ENCODE measurements around the gene IL25. TPM values are rescaled to one million over a fixed set of nuclear protein-coding genes. Genes with fewer than 3 reads are reported as not detected.
A peak's percentile ranks its signal among the peaks of the same experiment; 100 is the strongest.
"Not testable (repeated sequence)": the region's sequence is repeated elsewhere in the genome, so short reads cannot be mapped to it uniquely, and the experiment has no call there.

IL25 gene
- total RNA-seq, 1 donor from 2014 or later, result not detected

DNA sequence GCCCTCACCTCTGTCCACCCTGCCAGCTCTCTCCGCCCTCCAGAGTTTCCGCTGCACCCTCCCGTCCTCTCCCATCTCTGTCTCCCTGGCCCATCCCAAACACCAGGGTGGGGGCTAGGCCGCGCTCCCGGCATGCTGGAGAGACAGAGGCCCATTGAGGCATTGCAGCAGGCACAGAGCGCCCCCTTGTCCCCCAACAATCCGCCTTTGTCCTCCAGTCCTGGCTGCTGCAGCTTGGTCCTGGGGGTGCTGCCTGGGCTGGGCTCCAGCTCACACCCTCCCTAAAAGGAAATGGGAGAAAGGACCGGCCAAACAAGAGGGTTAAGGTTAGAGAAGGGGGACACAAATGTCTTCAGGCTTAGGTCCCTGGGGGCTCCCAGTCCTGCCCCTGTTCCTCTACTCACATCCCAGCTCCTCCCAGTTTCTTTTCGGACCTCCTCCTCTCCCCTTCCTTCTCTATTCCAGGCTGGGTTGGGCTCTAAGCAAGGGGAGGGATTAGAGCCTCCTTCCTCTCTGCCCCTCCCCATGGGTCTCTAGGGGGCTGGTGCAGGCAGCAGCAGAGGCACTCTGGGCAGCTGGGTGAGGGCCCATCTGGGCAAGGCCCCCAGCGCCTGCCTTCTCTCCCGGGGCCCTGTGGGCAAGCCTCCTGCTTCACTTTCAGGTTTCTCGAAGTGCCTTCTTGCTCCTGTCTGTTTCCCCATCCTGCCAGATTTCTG is 4.0 kb downstream of the IL25 start, which contains the start of gene CMTM5:
TSS of gene CMTM5 (plus strand) at position 565 of the 716 bp plus-strand sequence. CDS start 206 bp downstream, outside the sequence.
- no peak for DNase-seq

DNA sequence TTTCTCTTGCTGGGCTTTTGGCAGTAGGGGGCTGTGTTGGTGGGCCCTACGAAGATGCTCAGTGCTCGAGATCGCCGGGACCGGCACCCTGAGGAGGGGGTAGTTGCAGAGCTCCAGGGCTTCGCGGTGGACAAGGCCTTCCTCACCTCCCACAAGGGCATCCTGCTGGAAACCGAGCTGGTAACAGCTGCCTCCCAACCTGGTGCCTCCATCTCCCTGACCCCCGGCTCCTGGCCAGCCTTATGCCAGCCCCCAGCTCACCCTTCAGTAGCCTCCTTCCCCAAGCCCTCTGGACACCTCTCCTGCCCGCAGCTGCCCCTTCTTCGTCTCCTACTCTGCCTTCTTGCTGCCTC is 4.6 kb downstream of the IL25 start:
- no peak for DNase-seq

DNA sequence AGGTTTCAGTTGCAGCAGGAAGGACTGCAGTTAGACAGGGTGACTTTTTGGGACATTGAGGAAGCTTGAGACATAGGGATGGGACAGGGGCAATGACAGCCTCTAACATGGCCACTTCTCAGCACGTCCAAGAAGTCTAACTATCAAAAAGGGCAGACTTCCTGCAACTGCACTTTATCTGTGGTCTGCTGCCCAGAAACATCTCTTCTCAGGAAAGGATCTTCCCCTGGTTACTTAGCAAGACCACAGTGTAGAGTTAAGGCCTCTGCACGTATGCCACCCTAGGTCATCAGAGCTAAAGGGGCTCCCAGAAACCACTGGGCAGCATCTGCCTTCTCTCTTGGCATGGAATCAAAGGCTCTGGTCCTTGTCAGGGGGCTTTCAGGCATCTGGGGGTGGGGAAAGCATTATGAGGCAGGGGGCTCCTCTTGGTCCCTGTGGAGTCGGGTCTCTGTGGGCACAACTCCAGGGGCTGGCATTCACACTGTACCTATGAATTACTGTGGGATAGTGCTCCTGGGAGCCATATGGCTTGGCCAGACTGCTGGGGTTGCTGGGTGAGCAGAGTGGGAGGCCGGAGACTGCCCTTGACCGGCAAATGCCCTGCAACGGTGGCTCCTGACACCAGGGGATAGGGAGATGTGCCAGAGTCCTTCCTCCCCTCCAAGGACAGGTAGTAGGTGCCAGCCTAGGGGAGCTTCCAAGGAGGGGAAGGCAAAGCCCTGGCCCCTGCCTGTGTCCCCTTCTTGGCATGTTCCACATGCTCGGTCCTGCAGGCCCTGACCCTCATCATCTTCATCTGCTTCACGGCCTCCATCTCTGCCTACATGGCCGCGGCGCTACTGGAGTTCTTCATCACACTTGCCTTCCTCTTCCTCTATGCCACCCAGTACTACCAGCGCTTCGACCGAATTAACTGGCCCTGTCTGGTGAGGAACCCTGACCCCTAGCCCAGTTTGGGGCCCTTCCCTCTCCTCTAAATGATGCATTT is 5.3 kb downstream of the IL25 start:
- DNase-seq, result no peak

DNA sequence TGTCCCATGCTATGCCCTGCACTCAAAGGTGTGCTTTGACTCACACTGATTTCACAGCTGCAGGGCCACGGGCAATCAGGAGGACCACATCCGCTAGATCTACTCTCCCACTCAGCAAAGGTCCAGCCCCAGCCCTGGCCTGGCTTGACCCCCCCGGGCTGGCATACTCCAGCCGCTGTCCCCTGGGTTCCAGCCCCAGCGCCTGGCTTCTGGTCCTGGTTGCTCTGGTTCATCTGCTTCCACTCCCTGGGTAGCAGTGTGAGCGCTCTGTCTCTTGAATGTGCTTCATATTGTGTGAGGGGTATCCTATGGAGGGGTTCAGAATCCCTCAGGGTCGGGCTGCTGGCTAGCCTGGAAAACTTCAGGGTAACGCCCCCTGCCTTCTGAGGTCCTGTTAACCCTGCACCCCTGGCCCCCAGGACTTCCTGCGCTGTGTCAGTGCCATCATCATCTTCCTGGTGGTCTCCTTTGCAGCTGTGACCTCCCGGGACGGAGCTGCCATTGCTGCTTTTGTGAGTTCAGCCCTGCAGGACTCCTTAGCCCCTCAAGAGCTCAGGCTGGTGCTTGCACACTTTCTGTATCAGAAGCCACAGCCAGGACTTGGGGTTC is 6.1 kb downstream of the IL25 start:
- DNase-seq, result no peak

DNA sequence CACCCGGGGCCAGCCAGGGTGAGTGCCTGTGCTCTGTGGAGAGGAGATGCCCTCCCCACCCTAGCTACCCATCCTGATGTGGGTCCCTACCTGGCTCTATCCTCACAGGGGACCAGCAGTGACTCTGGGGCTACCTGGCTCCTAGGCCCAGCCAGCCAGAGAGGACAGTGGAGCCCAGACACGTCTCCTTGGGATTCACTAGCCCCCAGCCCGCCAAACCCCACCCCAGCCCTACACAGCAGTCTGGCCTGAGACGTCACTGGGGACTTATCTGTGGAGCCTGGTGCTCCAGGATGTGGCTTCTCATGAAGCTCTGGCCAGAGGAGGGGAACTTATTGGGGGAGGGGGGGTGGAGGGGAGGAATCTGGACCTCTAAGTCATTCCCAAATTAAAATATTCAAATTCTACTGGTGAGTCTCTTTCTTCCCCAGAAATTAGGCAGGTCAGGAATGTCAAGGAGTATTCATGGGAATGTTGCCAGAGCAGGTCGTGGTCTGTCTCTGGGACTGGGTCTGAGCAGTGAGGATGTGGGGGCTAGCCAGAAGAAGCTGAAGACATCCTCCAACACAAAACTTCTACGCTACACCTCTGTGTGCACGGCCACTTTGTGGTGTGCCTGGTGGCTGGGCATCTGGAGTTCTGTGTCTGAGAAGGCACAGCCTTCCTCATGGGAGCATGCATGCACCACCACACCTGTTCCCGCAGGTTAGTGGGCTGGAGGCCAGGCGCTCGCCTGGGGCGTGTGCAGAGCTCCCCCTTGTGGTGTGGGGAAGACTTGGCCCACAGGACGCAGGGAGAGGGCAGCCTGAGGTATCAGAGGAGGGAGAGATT is 7.0 kb downstream of the IL25 start:
- DNase-seq, result peak; percentile 67

DNA sequence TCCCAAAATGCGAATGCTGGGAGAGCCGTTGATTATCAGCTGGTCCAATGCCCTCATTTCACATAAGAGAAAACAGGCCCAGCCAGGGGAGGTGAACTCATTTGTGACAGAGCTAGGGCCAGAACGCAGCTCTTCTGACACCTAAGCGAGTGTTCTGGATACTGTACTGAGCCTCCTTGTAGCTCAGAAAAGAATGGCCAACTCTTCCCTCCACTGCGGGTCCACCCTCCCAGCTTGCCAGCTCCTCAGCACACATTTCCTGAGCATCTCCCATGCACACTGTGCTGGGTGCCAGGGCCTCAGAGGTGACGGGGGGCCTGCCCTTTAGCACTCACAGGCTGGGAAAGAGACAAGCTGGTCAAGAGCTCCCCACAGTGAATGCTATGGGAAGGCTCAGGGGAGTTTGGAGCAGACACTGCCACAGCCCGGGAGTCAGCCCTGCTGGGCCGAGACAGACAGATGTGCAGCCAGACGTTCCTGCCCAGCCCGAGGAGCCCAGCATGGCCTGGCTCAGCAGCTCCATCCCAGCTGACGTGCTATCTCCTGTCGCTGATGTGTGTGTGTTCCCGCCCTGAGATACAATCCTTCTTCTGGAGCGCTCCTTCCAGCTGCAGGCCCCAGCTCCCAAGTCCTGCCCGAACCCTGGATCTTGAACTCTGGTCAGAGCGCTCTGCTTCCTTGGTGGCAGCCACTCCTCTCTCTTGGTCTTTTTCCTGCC is 7.7 kb downstream of the IL25 start:
- no peak for DNase-seq

DNA sequence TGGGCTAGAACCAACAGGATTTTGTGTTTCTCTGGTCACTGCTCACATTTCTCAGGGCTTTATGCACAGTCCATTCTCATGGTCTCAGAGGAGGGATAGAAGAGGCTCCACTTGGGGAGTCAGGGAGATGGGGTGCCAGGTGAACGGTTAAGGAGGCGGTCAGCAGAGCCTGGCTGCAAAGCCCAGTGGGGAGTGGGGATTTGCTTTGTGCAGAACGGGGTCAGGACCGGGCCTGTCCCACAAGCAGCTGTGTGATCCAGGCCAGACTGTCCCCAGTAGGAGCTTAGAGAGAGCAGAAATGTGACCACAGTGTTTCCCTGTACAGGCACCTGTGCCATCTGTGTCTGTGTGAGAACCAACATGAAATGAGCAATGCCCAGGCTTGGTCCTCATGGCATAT is 8.4 kb downstream of the IL25 start:
- no peak for DNase-seq

DNA sequence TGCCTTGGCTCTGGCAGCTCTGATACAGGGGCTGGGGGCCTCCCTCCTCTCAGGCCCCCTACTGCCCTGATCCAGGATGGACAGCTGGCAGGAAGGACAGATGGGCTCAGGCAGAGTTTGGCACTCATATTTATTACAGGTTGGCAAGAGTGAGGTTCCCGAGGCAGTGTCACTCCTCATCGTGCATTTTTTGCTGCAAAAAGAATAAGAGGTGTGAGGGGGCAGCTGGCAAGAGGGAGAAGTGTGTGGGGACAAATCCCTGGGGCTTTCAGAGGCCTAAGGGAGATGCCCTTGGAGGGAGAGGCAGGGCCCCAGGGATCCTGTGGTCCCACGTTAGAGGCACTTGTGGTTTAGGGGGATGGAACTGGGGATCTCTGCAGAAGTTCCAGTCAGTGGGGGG is 9.3 kb downstream of the IL25 start:
- no peak for DNase-seq

DNA sequence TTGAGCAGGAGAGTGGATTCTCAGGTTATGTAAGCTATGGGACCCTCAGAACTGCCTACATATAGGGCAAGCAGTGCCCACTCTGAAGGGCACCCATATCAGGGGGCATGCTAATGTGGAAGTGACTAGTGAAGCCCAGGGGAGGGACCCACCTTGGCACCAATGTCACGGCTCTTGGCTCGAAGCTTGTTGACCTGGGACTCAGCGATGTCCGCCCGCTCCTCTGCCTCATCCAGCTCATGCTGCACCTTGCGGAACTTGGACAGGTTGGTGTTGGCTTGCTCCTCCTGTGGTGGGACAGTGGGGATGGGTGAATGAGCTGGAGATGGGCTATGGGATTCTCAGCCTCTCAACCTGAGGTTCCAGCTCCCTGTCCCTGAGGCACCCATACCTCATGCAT is 9.7 kb downstream of the IL25 start:
- no peak for DNase-seq

DNA sequence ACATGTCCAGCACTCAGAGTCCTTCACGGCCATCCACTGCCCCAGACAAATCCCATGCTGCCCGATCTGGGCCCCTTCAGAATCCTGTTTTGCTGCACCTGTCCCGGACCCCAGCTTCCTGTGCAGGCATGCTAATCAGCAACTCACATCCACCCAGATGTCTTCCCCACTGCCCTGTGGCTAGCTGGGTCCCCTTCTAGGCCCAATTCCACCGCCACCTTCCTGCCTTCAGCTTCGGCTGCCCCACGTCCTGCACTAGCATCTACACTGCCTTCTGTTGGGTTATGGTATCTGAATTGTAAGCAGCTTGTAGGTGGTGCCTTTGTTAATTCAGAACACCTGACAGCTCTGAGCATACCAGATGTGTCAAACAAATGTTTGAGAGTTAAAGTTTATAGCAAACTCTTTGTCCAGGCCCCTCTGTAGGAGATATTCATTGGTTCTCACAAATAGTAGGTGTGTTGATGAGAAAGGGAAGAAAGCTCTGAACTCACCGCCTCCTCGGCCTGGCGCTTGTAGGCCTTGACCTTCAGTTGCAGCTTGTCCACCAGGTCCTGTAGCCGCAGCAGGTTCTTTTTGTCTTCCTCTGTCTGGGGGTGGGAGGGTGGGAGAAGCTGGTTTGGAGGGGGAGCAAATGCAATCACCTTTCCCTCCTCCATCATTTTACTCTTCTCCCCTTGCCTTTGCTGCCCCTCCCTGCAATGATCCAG is 10.3 kb downstream of the IL25 start:
- no peak for DNase-seq

DNA sequence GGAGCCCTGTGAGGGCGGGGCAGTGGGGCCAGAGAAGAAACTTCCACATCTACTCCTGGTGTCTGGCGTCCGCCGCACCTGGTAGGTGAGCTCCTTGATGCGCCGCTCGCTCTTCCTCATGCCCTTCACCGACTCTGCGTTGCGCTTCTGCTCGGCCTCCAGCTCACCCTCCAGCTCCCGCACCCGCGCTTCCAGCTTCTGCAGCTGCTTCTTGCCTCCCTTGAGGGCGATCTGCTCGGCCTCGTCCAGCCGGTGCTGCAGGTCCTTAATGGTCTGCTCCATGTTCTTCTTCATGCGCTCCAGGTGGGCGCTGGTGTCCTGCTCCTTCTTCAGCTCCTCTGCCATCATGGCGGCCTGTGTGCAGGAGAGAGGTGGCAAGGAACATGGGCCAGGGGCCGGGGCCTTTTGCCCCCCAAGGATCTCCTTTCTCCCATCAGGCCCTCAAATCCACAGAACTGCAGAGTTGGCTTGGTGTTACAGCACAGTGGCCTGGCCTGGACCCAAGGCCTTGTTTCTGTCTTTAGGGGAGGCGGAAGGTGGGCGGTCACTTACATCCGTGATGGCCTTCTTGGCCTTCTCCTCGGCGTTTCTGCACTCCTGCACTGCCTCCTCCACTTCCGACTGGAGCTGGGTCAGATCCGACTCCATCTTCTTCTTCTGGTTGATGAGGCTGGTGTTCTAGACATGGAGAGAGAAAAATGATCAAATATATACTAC is 11.9 kb downstream of the IL25 start:
- DNase-seq, result no peak

DNA sequence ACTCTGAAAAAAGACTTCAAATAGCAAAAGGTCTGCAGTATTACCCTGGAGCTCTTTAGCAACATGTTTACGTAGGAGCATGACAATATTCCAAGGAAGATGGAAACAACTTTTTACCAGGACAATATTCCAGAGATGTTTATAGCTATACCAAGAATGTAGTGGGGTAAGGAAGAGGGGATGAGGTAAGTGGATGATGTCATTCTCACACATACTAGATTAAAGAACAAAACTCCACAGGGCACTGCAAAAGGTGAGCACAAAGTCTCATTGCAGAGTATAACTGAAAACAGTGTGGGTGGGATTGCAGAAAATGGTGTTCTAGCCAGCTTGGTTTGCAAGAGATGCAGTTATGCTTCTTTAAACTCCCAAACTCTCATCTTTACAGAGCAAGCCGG is 12.6 kb downstream of the IL25 start:
- DNase-seq, result no peak

DNA sequence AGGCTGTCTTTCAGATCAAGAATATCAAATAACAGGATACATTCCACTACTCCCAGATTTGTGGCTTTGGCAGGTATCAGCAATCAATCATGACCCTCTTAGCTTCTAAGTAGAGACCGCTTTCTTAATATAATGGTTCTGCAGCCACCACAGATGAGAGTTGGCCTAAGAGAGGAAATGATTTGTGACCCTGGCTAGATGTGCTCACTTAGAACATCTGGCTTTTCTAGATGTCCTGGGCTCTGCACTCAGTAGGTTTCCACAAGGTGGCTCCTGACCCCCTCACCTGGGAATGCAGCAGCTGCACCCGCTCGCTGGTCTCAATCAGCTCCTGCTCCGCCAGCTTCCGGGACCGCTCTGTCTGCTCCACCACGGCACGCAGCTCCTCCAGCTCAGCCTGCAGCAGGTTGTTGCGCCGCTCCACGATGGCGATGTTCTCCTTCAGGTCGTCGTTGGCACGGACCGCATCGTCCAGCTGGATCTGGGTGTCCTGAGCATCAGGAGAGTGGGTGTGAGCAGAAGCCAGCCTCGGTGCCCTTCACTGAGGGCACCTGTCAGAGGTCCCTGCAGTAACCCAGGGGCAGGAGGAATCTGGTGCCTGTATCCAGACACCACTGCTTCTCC is 13.1 kb downstream of the IL25 start:
- no peak for DNase-seq

DNA sequence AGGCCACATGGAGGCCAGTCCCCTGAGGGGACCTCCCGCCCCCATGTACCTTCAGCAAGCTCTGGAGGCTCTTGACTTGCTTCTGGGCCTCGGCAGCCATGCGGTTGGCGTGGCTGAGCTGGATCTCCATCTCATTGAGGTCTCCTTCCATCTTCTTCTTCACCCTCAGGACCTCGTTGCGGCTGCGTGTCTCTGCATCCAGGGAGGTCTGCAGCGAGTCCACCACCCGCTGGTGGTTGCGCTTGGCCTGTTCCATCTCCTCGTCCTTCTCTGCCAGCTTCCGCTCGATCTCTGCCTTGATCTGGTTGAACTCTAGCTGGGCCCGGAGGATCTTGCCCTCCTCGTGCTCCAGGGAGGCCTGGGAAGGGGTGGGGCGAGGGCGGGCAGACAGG is 13.7 kb downstream of the IL25 start:
- DNase-seq, result not testable (repeated sequence)

DNA sequence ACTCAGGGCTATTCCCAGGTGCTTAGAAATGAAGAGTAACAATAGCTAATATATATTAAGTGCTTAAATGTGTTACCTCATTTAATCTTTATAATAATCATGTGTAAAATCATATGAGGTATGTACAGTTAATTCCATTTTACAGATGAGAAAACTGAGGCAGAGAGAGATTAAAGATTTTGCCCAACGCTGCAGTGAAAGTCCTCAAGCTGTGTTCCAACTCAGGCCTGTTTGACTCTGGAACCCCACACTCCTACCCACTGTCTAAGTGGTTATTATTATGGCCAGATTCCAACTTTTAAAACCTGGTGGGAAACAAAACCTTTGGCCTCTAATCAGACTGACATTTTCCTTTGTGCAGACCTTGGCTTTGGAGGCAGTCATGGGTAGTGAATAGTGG is 14.4 kb downstream of the IL25 start:
- DNase-seq, result no peak

DNA sequence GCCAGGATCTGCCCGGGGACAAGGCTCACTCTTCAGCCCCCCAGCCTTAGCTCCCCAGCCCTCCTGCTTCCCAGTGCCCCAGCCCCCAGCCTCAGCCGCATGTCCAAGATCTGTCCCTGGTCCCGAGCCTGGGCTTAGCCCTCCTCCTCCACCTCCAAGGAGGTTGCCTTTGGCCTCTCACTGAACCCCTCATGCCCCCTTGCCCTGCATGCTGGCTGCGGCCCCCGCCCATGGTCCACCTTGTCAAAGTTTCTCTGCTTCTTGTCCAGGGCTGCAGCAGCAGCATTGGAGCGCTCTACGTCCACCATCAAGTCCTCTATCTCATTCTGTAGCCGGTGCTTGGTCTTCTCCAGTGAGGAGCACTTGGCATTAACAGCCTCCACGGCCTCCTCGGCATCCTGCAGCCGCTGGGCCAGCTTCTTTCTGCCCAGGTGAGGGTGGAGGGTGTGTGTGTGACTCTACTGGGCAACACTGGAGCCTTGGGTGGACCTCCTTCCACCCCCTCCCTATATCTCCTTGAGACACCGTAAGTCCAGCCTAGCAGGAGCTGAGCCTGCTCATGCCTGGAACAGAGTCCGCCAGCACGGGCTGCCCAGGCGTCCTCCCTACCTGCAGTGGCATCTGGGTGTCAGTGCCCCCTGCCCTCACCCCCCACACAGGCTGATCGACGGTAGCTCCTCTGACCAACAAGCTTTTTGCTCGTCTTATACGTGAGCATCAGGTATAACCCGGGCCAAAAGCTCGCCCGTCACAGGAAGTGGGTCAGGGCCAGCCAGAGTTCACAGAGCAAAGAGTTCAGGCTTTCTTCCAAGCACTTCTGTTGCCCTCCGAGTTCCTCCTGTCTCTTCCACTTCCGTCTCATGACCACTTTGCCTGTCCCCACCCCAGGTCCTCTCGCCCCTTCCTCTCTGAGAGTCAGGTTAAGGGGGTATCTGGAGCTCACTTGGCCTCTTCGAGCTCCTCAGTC is 15.6 kb downstream of the IL25 start:
- DNase-seq, result no peak

DNA sequence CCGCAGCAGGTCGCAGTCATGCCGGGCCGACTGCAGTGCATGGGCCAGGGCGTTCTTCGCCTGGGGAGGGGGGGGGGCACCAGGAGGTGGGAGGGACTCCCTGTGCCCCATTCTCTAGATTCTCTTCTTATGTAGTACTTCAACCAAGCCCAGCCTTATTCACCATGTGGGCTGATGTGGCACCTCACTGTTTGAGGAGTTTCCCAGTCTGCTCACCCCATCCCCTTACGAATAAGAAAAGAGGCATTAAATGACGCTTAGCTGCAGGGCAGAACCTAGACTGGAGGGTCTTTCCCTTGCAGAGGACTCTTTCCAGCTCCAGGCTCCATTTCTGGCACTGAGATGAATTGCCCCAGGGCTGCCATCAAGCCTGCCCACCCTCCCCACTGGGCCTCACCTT is 16.4 kb downstream of the IL25 start:
- DNase-seq, result no peak

DNA sequence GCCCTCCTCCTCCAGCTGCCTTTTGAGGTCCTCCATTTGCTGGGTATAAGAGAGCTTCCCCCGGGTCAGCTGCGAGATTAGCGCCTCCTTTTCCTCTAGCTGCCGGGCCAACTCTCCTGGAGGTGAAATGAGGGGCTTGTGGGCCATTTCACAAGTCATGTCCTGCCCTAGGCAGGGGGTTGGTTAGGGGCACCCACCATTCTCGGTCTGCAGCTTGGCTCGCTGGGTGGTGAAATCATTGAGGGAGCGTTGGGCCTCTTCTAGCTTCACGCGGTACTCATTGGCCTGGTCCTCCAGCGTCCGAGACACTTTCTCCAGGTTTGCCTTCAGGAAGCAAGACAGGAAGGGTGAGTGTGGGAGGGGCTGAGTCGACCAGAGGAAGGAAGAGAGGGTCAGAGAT is 16.8 kb downstream of the IL25 start:
- no peak for DNase-seq

DNA sequence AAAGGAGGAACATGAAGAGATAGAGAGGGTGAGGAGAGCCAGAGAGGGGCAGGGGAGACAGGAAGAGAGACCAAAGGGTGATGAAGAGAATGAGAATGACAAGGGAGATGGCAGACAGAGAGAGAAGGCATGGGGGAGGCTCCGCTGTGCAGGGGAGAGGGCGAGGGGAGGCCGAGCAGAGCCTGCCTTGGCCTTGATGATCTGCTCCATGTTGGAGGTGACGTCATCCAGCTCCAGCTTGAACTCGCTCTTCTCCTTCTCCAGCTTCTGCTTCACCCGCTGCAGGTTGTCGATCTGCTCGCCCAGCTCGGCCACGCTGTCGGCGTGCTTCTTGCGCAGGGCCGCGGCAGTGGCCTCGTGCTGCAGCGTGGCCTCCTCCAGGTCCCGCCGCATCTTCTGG is 17.3 kb downstream of the IL25 start:
- not testable (repeated sequence) for DNase-seq
